GM23248 (cell line): ENCODE data around the gene TCAIM. TPM values are rescaled to one million over a fixed set of nuclear protein-coding genes. Genes with fewer than 3 reads are reported as not detected.

Experiments
- DNase-seq: peaks from one replicate; pipeline ENCODE4 v3.0.0-alpha.2; 2015
- H2AFZ ChIP-seq: fragments of 200-600 bp; sonication (generic); 2 replicates; pipeline ENCODE4 v1.6.1; 2016; ENCODE audit warnings: antibody characterized with exemption
- H3F3A ChIP-seq: fragments of 200-600 bp; sonication (generic); 2 replicates; pipeline ENCODE4 v1.6.1; 2016; ENCODE audit warnings: mild to moderate bottlenecking, antibody characterized with exemption, mixed run types; ENCODE audit not compliant: insufficient read depth
- H3K27ac ChIP-seq: fragments of 200-600 bp; sonication (generic); 2 replicates; pipeline ENCODE4 v1.5.1; 2016; ENCODE audit warnings: mild to moderate bottlenecking
- H3K27me3 ChIP-seq: fragments of 200-600 bp; sonication (generic); replicated peaks from 2 replicates; pipeline ENCODE4 v1.6.1; 2016; ENCODE audit warnings: mild to moderate bottlenecking; ENCODE audit not compliant: insufficient read depth
- H3K36me3 ChIP-seq: fragments of 200-600 bp; sonication (generic); 2 replicates; pipeline ENCODE4 v1.6.1; 2016; ENCODE audit warnings: low read depth, mild to moderate bottlenecking
- H3K4me1 ChIP-seq: fragments of 200-600 bp; sonication (generic); 2 replicates; pipeline ENCODE4 v1.6.1; 2016; ENCODE audit warnings: mild to moderate bottlenecking; ENCODE audit not compliant: insufficient read depth
- H3K4me2 ChIP-seq: fragments of 200-600 bp; sonication (generic); one replicate; pipeline ENCODE4 v1.6.1; 2016; ENCODE audit warnings: mild to moderate bottlenecking; ENCODE audit not compliant: unreplicated experiment
- H3K4me3 ChIP-seq: fragments of 200-600 bp; sonication (generic); 2 replicates; pipeline ENCODE4 v1.5.1; 2016; ENCODE audit warnings: mild to moderate bottlenecking
- H3K79me2 ChIP-seq: fragments of 200-600 bp; sonication (generic); 2 replicates; pipeline ENCODE4 v1.6.1; 2016; ENCODE audit warnings: mild to moderate bottlenecking; ENCODE audit not compliant: insufficient read depth
- H3K9ac ChIP-seq: fragments of 200-600 bp; sonication (generic); 2 replicates; pipeline ENCODE4 v1.6.1; 2016; ENCODE audit warnings: mild to moderate bottlenecking
- H3K9me2 ChIP-seq: fragments of 200-600 bp; sonication (generic); 2 replicates; pipeline ENCODE4 v1.6.1; 2016; ENCODE audit warnings: mixed run types, mild to moderate bottlenecking, moderate library complexity; ENCODE audit not compliant: insufficient read depth
- H3K9me3 ChIP-seq: fragments of 200-600 bp; sonication (generic); one replicate; pipeline ENCODE4 v1.6.1; 2017; ENCODE audit warnings: low read depth
- H4K20me1 ChIP-seq: fragments of 200-600 bp; sonication (generic); 2 replicates; pipeline ENCODE4 v1.6.0; 2016; ENCODE audit not compliant: insufficient read depth
- EZH2 ChIP-seq: fragments of 200-600 bp; sonication (generic); IDR thresholded peaks from 2 replicates; pipeline ENCODE4 v1.6.1; 2018; ENCODE audit warnings: antibody characterized with exemption, mild to moderate bottlenecking; ENCODE audit not compliant: insufficient read depth, poor library complexity, severe bottlenecking
- EZH2phosphoT487 ChIP-seq: fragments of 200-600 bp; sonication (generic); IDR thresholded peaks from 2 replicates; pipeline ENCODE4 v1.6.1; 2018; ENCODE audit warnings: antibody characterized with exemption, moderate library complexity, mild to moderate bottlenecking, low read depth; ENCODE audit not compliant: insufficient read depth
- WGBS, 2 experiments: methylation state at CpG; one replicate each; pipeline ENCODE4 v1.1.6; 2015 to 2017; ENCODE audit warnings: low lambda C conversion rate in 2 of 2, low coverage in 1 of 2; ENCODE audit errors: missing lambda C conversion rate in 2 of 2; 5-methylcytosine and 5-hydroxymethylcytosine counted together
- in situ Hi-C: fragments of 300-500 bp; cut with MboI; formaldehyde crosslinking; loops from 2 replicates; pipeline ENCODE4 v1.15.0; 2020
- polyA plus RNA-seq: library from polyadenylated mRNA; unstranded; fragments of >200 nt; fragmentation: Nextera tagmentation; extraction: Ambion mirVana; gene quantifications from 2 replicates; pipeline ENCODE4 v1.2.1, GENCODE V29; 2016
- total RNA-seq: library from RNA; depleted of rRNA; stranded (reverse); fragments of >200 nt; shearing (Covaris generic); gene quantifications from 2 replicates; pipeline ENCODE4 v1.2.3, GENCODE V29; 2014

TCAIM gene
- total and polyA plus RNA-seq, 2 experiments from 2014 or later, result 13.9 to 16.3 TPM

DNA sequence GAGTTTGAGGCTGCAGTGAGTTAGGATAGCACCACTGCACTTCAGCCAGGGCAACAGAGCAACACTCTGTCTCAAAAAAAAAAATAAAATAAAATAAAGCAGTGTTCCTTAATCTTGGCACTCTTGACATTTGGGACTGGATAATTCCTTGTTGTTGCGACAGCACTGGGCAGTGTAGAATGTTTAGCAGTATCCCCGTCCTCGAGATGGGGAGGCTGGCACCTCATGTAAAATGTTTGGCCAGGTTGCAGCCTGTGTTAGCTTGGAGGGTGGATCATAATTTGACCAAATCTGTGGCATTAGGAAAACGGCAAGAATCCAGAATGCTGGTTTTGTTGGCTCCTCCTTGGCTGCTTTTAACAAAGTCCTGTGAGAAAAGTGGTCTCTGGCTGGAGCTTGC is 91.9 kb downstream of the TCAIM start:
- Histone ChIP-seq H3K9me3 (no peaks in the 10 kb centered on the region), H3K9ac (no peak overlapping the region), H3K27ac (no peak overlapping the region), H3K4me2 (no peak overlapping the region), H3K9me2 (no peaks in the 10 kb centered on the region), H3K27me3 (no peaks in the 10 kb centered on the region), H2AFZ (no peak overlapping the region), H3K4me1 (no peaks in the 10 kb centered on the region), H3K36me3 (no peaks in the 10 kb centered on the region), H3K4me3 (no peak overlapping the region), H3K79me2 (no peaks in the 10 kb centered on the region), H3F3A (no peaks in the 10 kb centered on the region), H4K20me1 (no peaks in the 10 kb centered on the region)
- 9 to 18% methylated on average over 4 of the region's 4 CpGs for WGBS, 2 experiments
- DNase-seq, result no peak
- in situ Hi-C loops, result no loop called here
- TF ChIP-seq EZH2 (no peak), EZH2phosphoT487 (no peak)

DNA sequence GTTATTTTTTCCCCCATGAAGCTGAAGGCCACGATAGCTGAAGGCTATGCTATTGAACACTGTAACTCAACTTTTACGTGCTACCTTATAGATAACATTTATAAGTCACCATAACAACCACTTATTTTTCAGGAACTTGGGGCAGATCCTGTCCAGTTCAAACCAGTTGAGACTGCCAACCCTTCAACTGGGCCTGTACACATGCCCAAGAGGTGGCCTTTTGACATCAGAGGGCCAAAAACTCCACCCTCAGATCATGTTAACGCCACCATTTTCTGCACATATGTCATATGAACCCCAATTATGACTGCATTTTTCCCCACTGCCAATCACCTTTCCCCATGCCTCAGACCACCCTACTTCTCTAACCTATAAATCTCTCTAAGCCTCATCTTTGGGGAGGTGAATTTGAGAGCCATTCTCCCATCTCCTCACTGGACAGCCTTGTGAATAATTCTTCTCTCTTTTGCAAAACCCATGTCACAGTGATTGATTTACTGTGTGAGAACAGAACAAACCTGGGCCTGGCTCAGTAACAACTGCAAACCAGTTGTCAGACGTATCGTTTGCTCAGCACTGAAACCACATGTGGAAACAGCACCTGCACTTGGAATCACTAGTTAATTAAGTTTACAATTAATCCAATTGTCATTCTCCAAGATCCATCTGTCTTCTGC is 96.4 kb downstream of the TCAIM start:
- in situ Hi-C loops, result no loop called here

DNA sequence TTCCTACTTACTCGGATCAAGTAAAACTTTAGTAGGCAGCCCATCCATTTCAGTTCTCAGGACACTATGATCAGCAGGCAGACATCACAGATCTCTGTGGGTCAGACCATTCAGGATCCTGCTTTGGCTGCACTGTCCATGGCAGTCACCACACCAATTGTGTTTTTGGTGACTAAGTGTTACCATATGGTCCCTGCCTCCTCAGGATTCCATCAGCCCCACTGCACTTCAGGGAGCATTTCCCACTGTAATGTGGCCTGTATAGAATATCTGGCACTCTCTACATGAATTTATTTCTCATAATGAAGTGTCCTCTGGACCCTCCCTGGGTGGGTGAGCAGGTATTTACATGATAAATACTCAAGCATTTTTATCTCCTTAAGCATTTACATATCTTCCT is 97.6 kb downstream of the TCAIM start:
- DNase-seq, result no peak
- no peaks in the 10 kb centered on the region for H3K27me3 ChIP-seq
- H3F3A ChIP-seq, result no peaks in the 10 kb centered on the region
- no peaks in the 10 kb centered on the region for H3K79me2 ChIP-seq
- 14 to 28% methylated on average over 1 of the region's 1 CpG for WGBS, 2 experiments
- no peak overlapping the region for H3K4me3 ChIP-seq
- no peaks in the 10 kb centered on the region for H3K9me2 ChIP-seq
- H3K4me2 ChIP-seq, result no peak overlapping the region
- H3K27ac ChIP-seq, result no peak overlapping the region
- no peaks in the 10 kb centered on the region for H4K20me1 ChIP-seq
- in situ Hi-C loops, result no loop called here
- TF ChIP-seq EZH2phosphoT487, result no peak
- no peak for TF ChIP-seq EZH2
- H3K9ac ChIP-seq, result no peak overlapping the region
- H3K36me3 ChIP-seq, result no peaks in the 10 kb centered on the region
- no peak overlapping the region for H2AFZ ChIP-seq
- H3K4me1 ChIP-seq, result no peaks in the 10 kb centered on the region
- no peaks in the 10 kb centered on the region for H3K9me3 ChIP-seq

More for the DNA sequence above, 96.4 kb downstream of the TCAIM start:
- WGBS, 2 experiments, result 61 to 69% methylated on average over 5 of the region's 5 CpGs
- TF ChIP-seq EZH2 (no peak), EZH2phosphoT487 (no peak)
- Histone ChIP-seq H3K27ac (no peak overlapping the region), H3K9ac (no peak overlapping the region), H3K4me3 (no peak overlapping the region), H3K9me2 (no peaks in the 10 kb centered on the region), H3K4me2 (no peak overlapping the region), H3F3A (no peaks in the 10 kb centered on the region), H3K79me2 (no peaks in the 10 kb centered on the region), H3K9me3 (no peaks in the 10 kb centered on the region), H3K27me3 (no peaks in the 10 kb centered on the region), H2AFZ (no peak overlapping the region), H3K36me3 (no peaks in the 10 kb centered on the region), H4K20me1 (no peaks in the 10 kb centered on the region), H3K4me1 (no peaks in the 10 kb centered on the region)
- DNase-seq, result no peak

DNA sequence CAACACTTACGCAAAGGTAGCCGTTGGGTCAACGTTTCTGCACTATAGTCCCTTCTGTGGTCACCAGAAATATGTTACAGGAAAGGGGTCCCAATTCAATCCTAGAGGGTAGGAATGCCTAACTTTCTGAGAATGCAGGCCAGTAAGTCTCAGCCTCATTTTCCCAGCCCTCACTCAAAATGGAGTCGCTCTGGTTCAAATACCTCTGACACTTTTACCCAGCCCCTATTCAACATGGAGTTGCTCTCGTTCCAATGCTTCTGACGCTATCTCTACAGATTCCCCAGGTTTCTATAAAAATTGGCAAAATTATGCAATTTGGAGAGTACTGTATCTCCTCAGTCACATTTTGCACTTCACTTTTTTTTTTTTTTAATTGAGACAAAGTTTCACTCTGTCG is 99.2 kb downstream of the TCAIM start:
- Histone ChIP-seq H3K79me2 (no peaks in the 10 kb centered on the region), H3K27me3 (no peaks in the 10 kb centered on the region), H3K4me3 (no peak overlapping the region), H3K4me1 (no peaks in the 10 kb centered on the region), H3K9me2 (no peaks in the 10 kb centered on the region), H3K9ac (no peak overlapping the region), H3F3A (no peaks in the 10 kb centered on the region), H3K4me2 (no peak overlapping the region), H2AFZ (no peak overlapping the region), H3K27ac (no peak overlapping the region), H4K20me1 (no peaks in the 10 kb centered on the region), H3K9me3 (no peaks in the 10 kb centered on the region), H3K36me3 (no peaks in the 10 kb centered on the region; the same call in 1 of the 2 replicates)
- TF ChIP-seq EZH2phosphoT487, result no peak
- no peak for TF ChIP-seq EZH2
- DNase-seq, result no peak
- WGBS, 2 experiments, result 96 to 97% methylated on average over 7 of the region's 7 CpGs
- in situ Hi-C loops, result no loop called here
